ENCODE measurements around the gene SRP19. TPM values are rescaled to one million over a fixed set of nuclear protein-coding genes. Genes with fewer than 3 reads are reported as not detected.

The SRP19 gene
- total and polyA plus RNA-seq, 10 donors, result 29.9 to 90.5 (median 53.7) TPM

- no peak for DNase-seq
- peak overlapping the region; percentile 75 to 98 (median 88) for H3K4me3 ChIP-seq
- no peaks in the 10 kb centered on the region for H3K9me3 ChIP-seq
- peaks cover 20 to 52% (median 33%) of the 10 kb centered on the region in 6 donors for H3K4me1 ChIP-seq
- no peaks in the 10 kb centered on the region for H3K27me3 ChIP-seq (replicated peaks in 1 of 7)
- TF ChIP-seq POLR2A (IDR thresholded peaks at IDR 0.05), result no peak
- no peak for TF ChIP-seq CTCF (IDR thresholded peaks at IDR 0.05 in 8 of 11, conservative IDR thresholded peaks at IDR 0.05 in 3 of 11)
- no peak for TF ChIP-seq POLR2AphosphoS5 (IDR thresholded peaks at IDR 0.05)
- 0 to 1% (median 1%) methylated on average over 8 of the region's 8 CpGs for WGBS, 5 donors
- intact Hi-C loops (cut with DNase I; ENCODE audit: low total_unique reads), result no loop called here
- H3K36me3 ChIP-seq, result peaks cover 0 to 43% (median 29%) of the 10 kb centered on the region in 6 donors
- H3K27ac ChIP-seq, result peak overlapping the region; percentile 37 to 89 (median 82)
These were observed 525 bp downstream of the SRP19 start for GRCh38 chr5:112861638-112861985.

- H3K27ac ChIP-seq, result peak overlapping the region in 3 of 8 donors; percentile 88 to 89 (median 88)
- intact Hi-C loops (cut with DNase I; ENCODE audit: low total_unique reads), result no loop called here
- 54 to 67% (median 63%) methylated on average over 9 of the region's 9 CpGs for WGBS, 5 donors
These were observed 998 bp downstream of the SRP19 start for GRCh38 chr5:112862085-112862484.

GRCh38 chr5:112863549-112863948 is 2.5 kb downstream of the SRP19 start:
- Histone ChIP-seq H3K4me3 (no peak overlapping the region), H3K9me3 (no peaks in the 10 kb centered on the region), H3K4me1 (peaks cover 20 to 55% (median 33%) of the 10 kb centered on the region in 6 donors), H3K36me3 (peaks cover 0 to 62% (median 42%) of the 10 kb centered on the region in 6 donors), H3K27ac (no peak overlapping the region), H3K27me3 (replicated peaks in 1 of 7) (no peaks in the 10 kb centered on the region)
- intact Hi-C loops (cut with DNase I; ENCODE audit: low total_unique reads), result no loop called here
- TF ChIP-seq POLR2AphosphoS5 (IDR thresholded peaks at IDR 0.05), result no peak
- no peak for TF ChIP-seq POLR2A (IDR thresholded peaks at IDR 0.05)
- no peak for TF ChIP-seq CTCF (IDR thresholded peaks at IDR 0.05 in 8 of 11, conservative IDR thresholded peaks at IDR 0.05 in 3 of 11)
- DNase-seq, result no peak
- 84 to 96% (median 91%) methylated on average over 4 of the region's 4 CpGs for WGBS, 5 donors

More at GRCh38 chr5:112862085-112862484, 998 bp downstream of the SRP19 start:
- peak overlapping the region; percentile 75 to 98 (median 88) for H3K4me3 ChIP-seq
- no peak for DNase-seq
- H3K9me3 ChIP-seq, result no peaks in the 10 kb centered on the region
- TF ChIP-seq CTCF (IDR thresholded peaks at IDR 0.05 in 8 of 11, conservative IDR thresholded peaks at IDR 0.05 in 3 of 11), result no peak
- no peak for TF ChIP-seq POLR2A (IDR thresholded peaks at IDR 0.05)
- no peak for TF ChIP-seq POLR2AphosphoS5 (IDR thresholded peaks at IDR 0.05)
- peaks cover 20 to 55% (median 33%) of the 10 kb centered on the region in 6 donors for H3K4me1 ChIP-seq
- peaks cover 0 to 47% (median 32%) of the 10 kb centered on the region in 6 donors for H3K36me3 ChIP-seq
- H3K27me3 ChIP-seq (replicated peaks in 1 of 7), result no peaks in the 10 kb centered on the region

GRCh38 chr5:112865128-112865527 is 4.0 kb downstream of the SRP19 start:
- Histone ChIP-seq H3K27me3 (replicated peaks in 1 of 7) (no peaks in the 10 kb centered on the region), H3K36me3 (peaks cover 0 to 78% (median 54%) of the 10 kb centered on the region in 6 donors), H3K4me3 (no peak overlapping the region), H3K27ac (no peak overlapping the region), H3K9me3 (no peaks in the 10 kb centered on the region), H3K4me1 (peaks cover 20 to 54% (median 33%) of the 10 kb centered on the region in 6 donors)
- 92 to 98% (median 95%) methylated on average over 3 of the region's 3 CpGs for WGBS, 5 donors
- intact Hi-C loops (cut with DNase I; ENCODE audit: low total_unique reads), result no loop called here
- TF ChIP-seq CTCF (IDR thresholded peaks at IDR 0.05 in 8 of 11, conservative IDR thresholded peaks at IDR 0.05 in 3 of 11) (no peak), POLR2AphosphoS5 (IDR thresholded peaks at IDR 0.05) (no peak), POLR2A (IDR thresholded peaks at IDR 0.05) (no peak)
- DNase-seq, result no peak
